Endothelial cell of umbilical vein (primary cell): ENCODE results near the gene INTS6.

Experiments used
- EZH2 ChIP-seq: IDR thresholded peaks from 2 replicates; pipeline ENCODE4 v1.6.1; 2012; ENCODE audit warnings: borderline replicate concordance, low read depth, mild to moderate bottlenecking, moderate library complexity, low read length, inconsistent platforms; ENCODE audit not compliant: severe bottlenecking
- FOS ChIP-seq: IDR thresholded peaks from 2 replicates; pipeline ENCODE4 v1.6.1; 2011; ENCODE audit warnings: mild to moderate bottlenecking, low read length, moderate library complexity, borderline replicate concordance; ENCODE audit not compliant: insufficient read depth
- GATA2 ChIP-seq: IDR thresholded peaks from 2 replicates; pipeline ENCODE4 v1.7.0; 2011; ENCODE audit warnings: low read depth, mild to moderate bottlenecking, moderate library complexity, mixed read lengths, low read length; ENCODE audit not compliant: insufficient read length, insufficient read depth
- JUN ChIP-seq: IDR thresholded peaks from 2 replicates; pipeline ENCODE4 v1.6.1; 2011; ENCODE audit warnings: borderline replicate concordance, low read depth; ENCODE audit not compliant: insufficient read length, insufficient read depth
- MAX ChIP-seq: IDR thresholded peaks from 2 replicates; pipeline ENCODE4 v1.6.1; 2011; ENCODE audit not compliant: insufficient read depth, insufficient read length
- MYC ChIP-seq: IDR thresholded peaks from one replicate; pipeline ENCODE4 v1.6.1; 2011; ENCODE audit warnings: mild to moderate bottlenecking, low read depth, low read length
- POLR2A ChIP-seq: IDR thresholded peaks from 2 replicates; pipeline ENCODE4 v1.6.1; 2012; ENCODE audit warnings: low read depth, mild to moderate bottlenecking, control low read depth, low read length
- POLR2AphosphoS5 ChIP-seq: IDR thresholded peaks from 2 replicates; pipeline ENCODE4 v1.6.1; 2012; ENCODE audit warnings: low read depth, mild to moderate bottlenecking, control low read depth, low read length, moderate library complexity; ENCODE audit not compliant: insufficient read depth
- TF ChIP-seq, protein P1 (sequence below), 2 donors: IDR thresholded peaks; 1 replicate in 1 of 2; 2 replicates in 1 of 2; pipeline ENCODE4 v1.5.1; 2011; ENCODE audit warnings: low read length in 2 of 2, mild to moderate bottlenecking in 2 of 2, moderate library complexity in 2 of 2, control low read depth in 1 of 2, inconsistent platforms in 1 of 2, low read depth in 1 of 2; ENCODE audit not compliant: insufficient read depth in 1 of 2; ENCODE audit errors: extremely low read depth in 1 of 2

DNA sequence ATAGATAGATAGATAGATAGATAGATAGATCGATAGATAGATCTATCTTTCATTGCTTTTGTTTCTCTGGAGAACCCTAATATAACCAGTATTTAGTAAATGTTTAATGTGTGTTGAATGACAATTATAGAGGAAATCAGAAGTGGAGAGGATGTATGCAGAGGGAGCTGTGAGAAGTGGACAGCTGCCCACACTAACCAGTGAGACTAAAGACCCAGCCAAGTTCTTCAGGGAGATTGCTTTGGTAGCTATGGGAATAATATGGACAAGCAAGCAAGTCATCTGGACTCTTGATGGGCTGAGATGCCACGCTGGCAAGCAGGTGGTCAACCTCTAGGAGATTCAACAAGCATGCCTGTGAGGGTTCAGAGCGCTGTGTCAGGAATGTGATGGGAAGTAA, 14.9 kb upstream of the INTS6 start:
- TF ChIP-seq, protein P1, sequence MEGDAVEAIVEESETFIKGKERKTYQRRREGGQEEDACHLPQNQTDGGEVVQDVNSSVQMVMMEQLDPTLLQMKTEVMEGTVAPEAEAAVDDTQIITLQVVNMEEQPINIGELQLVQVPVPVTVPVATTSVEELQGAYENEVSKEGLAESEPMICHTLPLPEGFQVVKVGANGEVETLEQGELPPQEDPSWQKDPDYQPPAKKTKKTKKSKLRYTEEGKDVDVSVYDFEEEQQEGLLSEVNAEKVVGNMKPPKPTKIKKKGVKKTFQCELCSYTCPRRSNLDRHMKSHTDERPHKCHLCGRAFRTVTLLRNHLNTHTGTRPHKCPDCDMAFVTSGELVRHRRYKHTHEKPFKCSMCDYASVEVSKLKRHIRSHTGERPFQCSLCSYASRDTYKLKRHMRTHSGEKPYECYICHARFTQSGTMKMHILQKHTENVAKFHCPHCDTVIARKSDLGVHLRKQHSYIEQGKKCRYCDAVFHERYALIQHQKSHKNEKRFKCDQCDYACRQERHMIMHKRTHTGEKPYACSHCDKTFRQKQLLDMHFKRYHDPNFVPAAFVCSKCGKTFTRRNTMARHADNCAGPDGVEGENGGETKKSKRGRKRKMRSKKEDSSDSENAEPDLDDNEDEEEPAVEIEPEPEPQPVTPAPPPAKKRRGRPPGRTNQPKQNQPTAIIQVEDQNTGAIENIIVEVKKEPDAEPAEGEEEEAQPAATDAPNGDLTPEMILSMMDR (IDR thresholded peaks at IDR 0.05; ENCODE audit: extremely low read depth in 1 of 2, insufficient read depth in 1 of 2, low read depth in 1 of 2, low read length in 2 of 2): no peak
- TF ChIP-seq EZH2 (no peak), MAX (no peak), POLR2A (no peak), POLR2AphosphoS5 (no peak), GATA2 (no peak), MYC (no peak), JUN (no peak), FOS (no peak)
